HEK293 (cell line): ENCODE data around the gene SNX8.

ENCODE experiments used
- CTCF ChIA-PET: fragments of 350-600 bp; formaldehyde crosslinking; extraction: SDS; loops from one replicate; lab custom pipeline; 2021; ENCODE audit warnings: antibody characterized with exemption; lab: Yijun Ruan, JAX
- POLR2A ChIA-PET: fragments of 300-600 bp; formaldehyde crosslinking; extraction: SDS; loops from one replicate; lab custom pipeline; 2020; ENCODE audit warnings: antibody characterized with exemption, inconsistent platforms; lab: Yijun Ruan, JAX
- H3K27ac ChIP-seq: fragments of 200-500 bp; sonication (Bioruptor generic); 2 replicates; pipeline ENCODE4 v1.5.1; 2014; ENCODE audit warnings: low read depth, low read length, control low read depth, inconsistent platforms; ENCODE audit errors: extremely low read depth
- H3K36me3 ChIP-seq, 2 experiments: fragments of 200-500 bp in 1 of 2; sonication (Bioruptor generic) in 1 of 2; 1 replicate in 1 of 2; 2 replicates in 1 of 2; pipeline ENCODE4 v1.5.1; 2014 to 2017; ENCODE audit warnings: inconsistent platforms in 2 of 2, low read length in 2 of 2; ENCODE audit not compliant: control insufficient read depth in 2 of 2, insufficient read depth in 1 of 2
- H3K4me1 ChIP-seq: fragments of 200-500 bp; sonication (Bioruptor generic); 2 replicates; pipeline ENCODE4 v1.5.1; 2014; ENCODE audit warnings: mild to moderate bottlenecking, low read length, inconsistent platforms; ENCODE audit not compliant: control insufficient read depth, insufficient read depth
- H3K4me3 ChIP-seq: 2 replicates; pipeline ENCODE4 v1.5.1; 2011; ENCODE audit warnings: low read depth, mild to moderate bottlenecking, control low read depth, low read length, moderate library complexity
- H3K9me3 ChIP-seq: fragments of 200-500 bp; sonication (Bioruptor generic); 2 replicates; pipeline ENCODE4 v1.5.1; 2014; ENCODE audit warnings: low read depth, low read length, inconsistent platforms; ENCODE audit not compliant: control insufficient read depth, insufficient read depth
- AEBP2 ChIP-seq: fragments of 450-650 bp; formaldehyde crosslinking; IDR thresholded peaks from 2 replicates; pipeline ENCODE4 v1.5.1; 2016; ENCODE audit warnings: missing biosample characterization, missing genetic modification characterization, borderline replicate concordance
- EGR2 ChIP-seq: fragments of 450-650 bp; formaldehyde crosslinking; IDR thresholded peaks from 2 replicates; pipeline ENCODE4 v1.5.1; 2016; ENCODE audit warnings: low read depth, missing biosample characterization, missing genetic modification characterization
- KLF9 ChIP-seq: fragments of 450-650 bp; formaldehyde crosslinking; IDR thresholded peaks from 2 replicates; pipeline ENCODE4 v1.5.1; 2016; ENCODE audit warnings: missing biosample characterization, missing genetic modification characterization, low read depth
- PRDM4 ChIP-seq: fragments of 450-650 bp; formaldehyde crosslinking; IDR thresholded peaks from 2 replicates; pipeline ENCODE4 v1.5.1; 2017; ENCODE audit warnings: missing biosample characterization, missing genetic modification characterization
- TCF7L2 ChIP-seq: IDR thresholded peaks from 2 replicates; pipeline ENCODE4 v1.6.1; 2011; ENCODE audit warnings: low read depth, mild to moderate bottlenecking, inconsistent platforms, low read length, moderate library complexity, borderline replicate concordance
- WT1 ChIP-seq: fragments of 450-650 bp; formaldehyde crosslinking; IDR thresholded peaks from 2 replicates; pipeline ENCODE4 v1.5.1; 2016; ENCODE audit warnings: missing biosample characterization, missing genetic modification characterization
- ZBTB17 ChIP-seq: fragments of 450-650 bp; formaldehyde crosslinking; IDR thresholded peaks from 2 replicates; pipeline ENCODE4 v1.5.1; 2016; ENCODE audit warnings: missing biosample characterization, missing genetic modification characterization
- ZIC2 ChIP-seq: fragments of 450-650 bp; formaldehyde crosslinking; IDR thresholded peaks from 2 replicates; pipeline ENCODE4 v1.5.1; 2016; ENCODE audit warnings: missing biosample characterization, missing genetic modification characterization
- ZNF274 ChIP-seq, 2 experiments: fragments of 200-500 bp in 1 of 2; fragments of 450-650 bp in 1 of 2; sonication (Bioruptor generic) in 1 of 2; formaldehyde crosslinking in 1 of 2; IDR thresholded peaks; 2 replicates each; pipeline versions ENCODE4 v1.5.1 to v1.6.1; 2014 to 2016; ENCODE audit warnings: borderline replicate concordance in 1 of 2, inconsistent platforms in 1 of 2, low read length in 1 of 2, missing biosample characterization in 1 of 2, missing genetic modification characterization in 1 of 2
- ZNF292 ChIP-seq: fragments of 450-650 bp; formaldehyde crosslinking; IDR thresholded peaks from 2 replicates; pipeline ENCODE4 v1.5.1; 2016; ENCODE audit warnings: low read depth, missing biosample characterization, missing genetic modification characterization, borderline replicate concordance
- ZNF341 ChIP-seq: fragments of 450-650 bp; formaldehyde crosslinking; IDR thresholded peaks from 2 replicates; pipeline ENCODE4; 2016; ENCODE audit warnings: low read depth, missing biosample characterization, missing genetic modification characterization
- ZNF391 ChIP-seq: fragments of 450-650 bp; formaldehyde crosslinking; IDR thresholded peaks from 2 replicates; pipeline ENCODE4 v1.5.1; 2016; ENCODE audit warnings: low read depth, missing biosample characterization, missing genetic modification characterization, borderline replicate concordance
- ZNF544 ChIP-seq: fragments of 450-650 bp; formaldehyde crosslinking; IDR thresholded peaks from 2 replicates; pipeline ENCODE4 v1.5.0; 2017; ENCODE audit warnings: missing biosample characterization, missing genetic modification characterization
- ZNF549 ChIP-seq: fragments of 450-650 bp; IDR thresholded peaks from 2 replicates; pipeline ENCODE4 v1.5.1; 2018; ENCODE audit warnings: missing biosample characterization, missing genetic modification characterization, mild to moderate bottlenecking, inconsistent platforms, moderate library complexity
- ZNF580 ChIP-seq: fragments of 450-650 bp; formaldehyde crosslinking; IDR thresholded peaks from 2 replicates; pipeline ENCODE4 v1.5.1; 2016; ENCODE audit warnings: missing biosample characterization, missing genetic modification characterization
- ZNF837 ChIP-seq: fragments of 450-650 bp; formaldehyde crosslinking; IDR thresholded peaks from 2 replicates; pipeline ENCODE4 v1.5.1; 2016; ENCODE audit warnings: missing biosample characterization, missing genetic modification characterization
- ZSCAN23 ChIP-seq: fragments of 450-650 bp; formaldehyde crosslinking; IDR thresholded peaks from 2 replicates; pipeline ENCODE4 v1.5.1; 2016; ENCODE audit warnings: missing biosample characterization, missing genetic modification characterization
- TF ChIP-seq, protein P1 (sequence below): fragments of 450-650 bp; IDR thresholded peaks from 2 replicates; pipeline ENCODE4 v1.5.1; 2018; ENCODE audit warnings: missing biosample characterization, mild to moderate bottlenecking, missing genetic modification characterization
- TF ChIP-seq, protein P2 (sequence below): fragments of 450-650 bp; formaldehyde crosslinking; IDR thresholded peaks from 2 replicates; pipeline ENCODE4 v1.5.1; 2016; ENCODE audit warnings: missing biosample characterization, missing genetic modification characterization, low read depth

SNX8 gene

DNA sequence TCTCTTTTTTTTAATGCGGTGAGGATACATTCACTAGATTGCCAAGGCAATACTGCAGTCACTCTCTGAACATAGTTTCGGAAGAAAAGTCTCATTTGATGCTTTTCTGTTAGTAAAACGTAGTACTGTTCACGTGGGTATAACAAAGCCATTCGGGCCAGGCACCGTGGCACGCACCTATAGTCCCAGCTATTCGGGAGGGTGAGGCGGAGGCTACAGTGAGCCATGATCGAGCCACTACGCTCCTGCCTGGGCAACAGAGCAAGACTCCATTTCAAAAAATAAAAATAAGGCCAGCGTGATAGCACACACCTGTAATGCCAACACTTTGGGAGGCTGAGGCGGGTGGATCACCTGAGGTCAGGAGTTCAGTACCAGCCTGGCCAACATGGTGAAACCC lies 24.6 kb downstream of the SNX8 start:
- Histone ChIP-seq H3K9me3 (no peaks in the 10 kb centered on the region), H3K4me1 (no peaks in the 10 kb centered on the region), H3K27ac (no peak overlapping the region), H3K36me3 (no peaks in the 10 kb centered on the region), H3K4me3 (no peak overlapping the region)
- CTCF ChIA-PET = no interaction called here
- no peak for TF ChIP-seq TCF7L2
- TF ChIP-seq, protein P1, sequence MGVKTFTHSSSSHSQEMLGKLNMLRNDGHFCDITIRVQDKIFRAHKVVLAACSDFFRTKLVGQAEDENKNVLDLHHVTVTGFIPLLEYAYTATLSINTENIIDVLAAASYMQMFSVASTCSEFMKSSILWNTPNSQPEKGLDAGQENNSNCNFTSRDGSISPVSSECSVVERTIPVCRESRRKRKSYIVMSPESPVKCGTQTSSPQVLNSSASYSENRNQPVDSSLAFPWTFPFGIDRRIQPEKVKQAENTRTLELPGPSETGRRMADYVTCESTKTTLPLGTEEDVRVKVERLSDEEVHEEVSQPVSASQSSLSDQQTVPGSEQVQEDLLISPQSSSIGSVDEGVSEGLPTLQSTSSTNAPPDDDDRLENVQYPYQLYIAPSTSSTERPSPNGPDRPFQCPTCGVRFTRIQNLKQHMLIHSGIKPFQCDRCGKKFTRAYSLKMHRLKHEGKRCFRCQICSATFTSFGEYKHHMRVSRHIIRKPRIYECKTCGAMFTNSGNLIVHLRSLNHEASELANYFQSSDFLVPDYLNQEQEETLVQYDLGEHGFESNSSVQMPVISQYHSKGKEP = no peak
- TF ChIP-seq ZNF292 (tag by site-specific recombination) = no peak
- no peak for TF ChIP-seq ZNF837 (tag by site-specific recombination)
- TF ChIP-seq ZNF391 = no peak
- TF ChIP-seq WT1 = no peak
- no peak for TF ChIP-seq ZNF544 (tag by site-specific recombination)
- TF ChIP-seq EGR2 (tag by site-specific recombination) = no peak
- no peak for TF ChIP-seq AEBP2
- no peak for TF ChIP-seq ZNF274 (IDR thresholded peaks at IDR 0.05; ENCODE audit: low read length)
- TF ChIP-seq ZNF274 (tag by site-specific recombination; IDR thresholded peaks at IDR 0.05; ENCODE audit: borderline replicate concordance) = no peak
- no peak for TF ChIP-seq ZNF341 (tag by site-specific recombination)
- TF ChIP-seq KLF9 (tag by site-specific recombination) = no peak
- no peak for TF ChIP-seq PRDM4 (tag by site-specific recombination)
- no peak for TF ChIP-seq ZBTB17 (tag by site-specific recombination)
- no peak for TF ChIP-seq ZSCAN23 (tag by site-specific recombination)
- no peak for TF ChIP-seq ZNF549 (tag by site-specific recombination)
- no peak for TF ChIP-seq ZNF580 (tag by site-specific recombination)
- TF ChIP-seq, protein P2, sequence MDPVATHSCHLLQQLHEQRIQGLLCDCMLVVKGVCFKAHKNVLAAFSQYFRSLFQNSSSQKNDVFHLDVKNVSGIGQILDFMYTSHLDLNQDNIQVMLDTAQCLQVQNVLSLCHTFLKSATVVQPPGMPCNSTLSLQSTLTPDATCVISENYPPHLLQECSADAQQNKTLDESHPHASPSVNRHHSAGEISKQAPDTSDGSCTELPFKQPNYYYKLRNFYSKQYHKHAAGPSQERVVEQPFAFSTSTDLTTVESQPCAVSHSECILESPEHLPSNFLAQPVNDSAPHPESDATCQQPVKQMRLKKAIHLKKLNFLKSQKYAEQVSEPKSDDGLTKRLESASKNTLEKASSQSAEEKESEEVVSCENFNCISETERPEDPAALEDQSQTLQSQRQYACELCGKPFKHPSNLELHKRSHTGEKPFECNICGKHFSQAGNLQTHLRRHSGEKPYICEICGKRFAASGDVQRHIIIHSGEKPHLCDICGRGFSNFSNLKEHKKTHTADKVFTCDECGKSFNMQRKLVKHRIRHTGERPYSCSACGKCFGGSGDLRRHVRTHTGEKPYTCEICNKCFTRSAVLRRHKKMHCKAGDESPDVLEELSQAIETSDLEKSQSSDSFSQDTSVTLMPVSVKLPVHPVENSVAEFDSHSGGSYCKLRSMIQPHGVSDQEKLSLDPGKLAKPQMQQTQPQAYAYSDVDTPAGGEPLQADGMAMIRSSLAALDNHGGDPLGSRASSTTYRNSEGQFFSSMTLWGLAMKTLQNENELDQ (tag by site-specific recombination) = no peak
- no peak for TF ChIP-seq ZIC2 (tag by site-specific recombination)
- POLR2A ChIA-PET = no interaction called here
